ENCODE data around the gene GRID2. TPM values are rescaled to one million over a fixed set of nuclear protein-coding genes. Genes with fewer than 3 reads are reported as not detected.

The GRID2 gene
- total and polyA plus RNA-seq, 4 donors: under 0.01 to 0.02 TPM; not detected in 2

GRCh38 chr4:93573285-93573684 lies 1269.5 kb downstream of the GRID2 start (continued):
- TF ChIP-seq MAX (IDR thresholded peaks at IDR 0.05) (no peak), EGR1 (IDR thresholded peaks at IDR 0.05; ENCODE audit: low read depth in 2 of 2) (no peak), CTCF (IDR thresholded peaks at IDR 0.05; ENCODE audit: low read depth, low read length, missing input control) (no peak), RXRA (IDR thresholded peaks at IDR 0.05) (no peak)

GRCh38 chr4:93578942-93579341 lies 1275.2 kb downstream of the GRID2 start:
- Histone ChIP-seq H3K27ac (ENCODE audit: low read depth in 1 of 2, low read length in 2 of 2) (no peak overlapping the region), H3K36me3 (ENCODE audit: control insufficient read depth in 4 of 4, insufficient read depth in 3 of 4, low read depth in 1 of 4, low read length in 3 of 4) (no peaks in the 10 kb centered on the region), H3K4me1 (ENCODE audit: control insufficient read depth in 4 of 4, insufficient read depth in 4 of 4, low read length in 3 of 4) (no peaks in the 10 kb centered on the region), H3K4me3 (ENCODE audit: low read depth in 1 of 3, low read length in 3 of 3) (no peak overlapping the region), H3K27me3 (ENCODE audit: control insufficient read depth in 4 of 4, insufficient read depth in 4 of 4, low read length in 3 of 4) (no peaks in the 10 kb centered on the region), H3K9me3 (ENCODE audit: control insufficient read depth in 4 of 4, low read length in 3 of 4) (peaks cover 0 to 4% (median 0%) of the 10 kb centered on the region in 4 donors), H3K9ac (ENCODE audit: low read depth in 1 of 2, low read length in 2 of 2) (no peak overlapping the region)
- DNase-seq (ENCODE audit: low spot score): no peak
- WGBS: 58% methylated on average over 4 of the region's 4 CpGs
- TF ChIP-seq MAX (IDR thresholded peaks at IDR 0.05) (no peak), FOXA2 (IDR thresholded peaks at IDR 0.05) (no peak), ATF3 (IDR thresholded peaks at IDR 0.05) (no peak), HNF4G (IDR thresholded peaks at IDR 0.05) (no peak), GABPA (IDR thresholded peaks at IDR 0.05 in 1 of 2, conservative IDR thresholded peaks at IDR 0.05 in 1 of 2) (no peak), RXRA (IDR thresholded peaks at IDR 0.05) (no peak), EGR1 (IDR thresholded peaks at IDR 0.05; ENCODE audit: low read depth in 2 of 2) (no peak), REST (IDR thresholded peaks at IDR 0.05) (no peak), CTCF (IDR thresholded peaks at IDR 0.05; ENCODE audit: low read depth, low read length, missing input control) (no peak), FOXA1 (IDR thresholded peaks at IDR 0.05) (no peak)

- no peak for DNase-seq (ENCODE audit: low spot score)
- Histone ChIP-seq H3K4me1 (ENCODE audit: control insufficient read depth in 4 of 4, insufficient read depth in 4 of 4, low read length in 3 of 4) (no peaks in the 10 kb centered on the region), H3K9me3 (ENCODE audit: control insufficient read depth in 4 of 4, low read length in 3 of 4) (peaks cover 0 to 3% (median 0%) of the 10 kb centered on the region in 4 donors), H3K27me3 (ENCODE audit: control insufficient read depth in 4 of 4, insufficient read depth in 4 of 4, low read length in 3 of 4) (no peaks in the 10 kb centered on the region), H3K27ac (ENCODE audit: low read depth in 1 of 2, low read length in 2 of 2) (no peak overlapping the region), H3K4me3 (ENCODE audit: low read depth in 1 of 3, low read length in 3 of 3) (no peak overlapping the region), H3K36me3 (ENCODE audit: control insufficient read depth in 4 of 4, insufficient read depth in 3 of 4, low read depth in 1 of 4, low read length in 3 of 4) (no peaks in the 10 kb centered on the region), H3K9ac (ENCODE audit: low read depth in 1 of 2, low read length in 2 of 2) (no peak overlapping the region)
- 58% methylated on average over 1 of the region's 1 CpG for WGBS
- TF ChIP-seq CTCF (IDR thresholded peaks at IDR 0.05; ENCODE audit: low read depth, low read length, missing input control) (no peak), ATF3 (IDR thresholded peaks at IDR 0.05) (no peak), EGR1 (IDR thresholded peaks at IDR 0.05; ENCODE audit: low read depth in 2 of 2) (no peak), RAD21 (IDR thresholded peaks at IDR 0.05) (no peak), HNF4A (conservative IDR thresholded peaks at IDR 0.05) (no peak), RXRA (IDR thresholded peaks at IDR 0.05) (no peak), TAF1 (conservative IDR thresholded peaks at IDR 0.05) (no peak), FOXA1 (IDR thresholded peaks at IDR 0.05) (no peak)
These were observed 1301.4 kb downstream of the GRID2 start for GRCh38 chr4:93605163-93605562.

All from liver (tissue), 9 donors.